Adrenal gland (tissue), 5 donors: ENCODE results near the gene PLA2G4F.

Experiments used
- CTCF ChIP-seq, 6 experiments: fragments of 450-650 bp in 4 of 6; fragments of 200-600 bp in 2 of 6; sonication (generic) in 1 of 6; IDR thresholded peaks; 1 replicate in 5 of 6; 2 replicates in 1 of 6; pipeline versions ENCODE4 v1.5.1 to v1.8.0; 2016 to 2021; ENCODE audit warnings: antibody characterized with exemption in 6 of 6, mild to moderate bottlenecking in 2 of 6, moderate library complexity in 1 of 6
- POLR2A ChIP-seq, 2 donors: fragments of 450-650 bp; IDR thresholded peaks; one replicate each; pipeline ENCODE4 v1.6.1; 2017; ENCODE audit warnings: antibody characterized with exemption in 2 of 2, mild to moderate bottlenecking in 2 of 2, moderate library complexity in 1 of 2
- donor health status: DM: no; HTN: no; CAD: no.

GRCh38 chr15:42146551-42147430, 9.6 kb downstream of the PLA2G4F start:
- TF ChIP-seq CTCF (IDR thresholded peaks at IDR 0.05): no peak
- no peak for TF ChIP-seq POLR2A (IDR thresholded peaks at IDR 0.05)
